ENCODE data around the gene SEC11C.

- no peak for TF ChIP-seq CTCF (CRISPR knock-in tag; IDR thresholded peaks at IDR 0.05)
- TF ChIP-seq ZNF556 (CRISPR knock-in tag; IDR thresholded peaks at IDR 0.05; ENCODE audit: borderline replicate concordance): no peak
- TF ChIP-seq, protein P1, sequence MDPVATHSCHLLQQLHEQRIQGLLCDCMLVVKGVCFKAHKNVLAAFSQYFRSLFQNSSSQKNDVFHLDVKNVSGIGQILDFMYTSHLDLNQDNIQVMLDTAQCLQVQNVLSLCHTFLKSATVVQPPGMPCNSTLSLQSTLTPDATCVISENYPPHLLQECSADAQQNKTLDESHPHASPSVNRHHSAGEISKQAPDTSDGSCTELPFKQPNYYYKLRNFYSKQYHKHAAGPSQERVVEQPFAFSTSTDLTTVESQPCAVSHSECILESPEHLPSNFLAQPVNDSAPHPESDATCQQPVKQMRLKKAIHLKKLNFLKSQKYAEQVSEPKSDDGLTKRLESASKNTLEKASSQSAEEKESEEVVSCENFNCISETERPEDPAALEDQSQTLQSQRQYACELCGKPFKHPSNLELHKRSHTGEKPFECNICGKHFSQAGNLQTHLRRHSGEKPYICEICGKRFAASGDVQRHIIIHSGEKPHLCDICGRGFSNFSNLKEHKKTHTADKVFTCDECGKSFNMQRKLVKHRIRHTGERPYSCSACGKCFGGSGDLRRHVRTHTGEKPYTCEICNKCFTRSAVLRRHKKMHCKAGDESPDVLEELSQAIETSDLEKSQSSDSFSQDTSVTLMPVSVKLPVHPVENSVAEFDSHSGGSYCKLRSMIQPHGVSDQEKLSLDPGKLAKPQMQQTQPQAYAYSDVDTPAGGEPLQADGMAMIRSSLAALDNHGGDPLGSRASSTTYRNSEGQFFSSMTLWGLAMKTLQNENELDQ (CRISPR knock-in tag; IDR thresholded peaks at IDR 0.05; ENCODE audit: borderline replicate concordance): no peak
- no peak for TF ChIP-seq CEBPZ (IDR thresholded peaks at IDR 0.05; ENCODE audit: low read length)
- TF ChIP-seq IKZF1 (IDR thresholded peaks at IDR 0.05): no peak
- TF ChIP-seq ATF1 (CRISPR knock-in tag; IDR thresholded peaks at IDR 0.05): no peak
- no peak for TF ChIP-seq ZNF530 (CRISPR knock-in tag; IDR thresholded peaks at IDR 0.05; ENCODE audit: low read depth)
- TF ChIP-seq SMYD3 (CRISPR knock-in tag; IDR thresholded peaks at IDR 0.05): no peak
- no peak for TF ChIP-seq ASH2L (IDR thresholded peaks at IDR 0.05; ENCODE audit: insufficient read length, low read depth, low read length)
Observed at GRCh38 chr18:59200787-59201186, 61.1 kb downstream of the SEC11C start.
